HEK293 (cell line): ENCODE measurements around the gene NPEPL1.
"Not testable (repeated sequence)": the region's sequence is repeated elsewhere in the genome, so short reads cannot be mapped to it uniquely, and the experiment has no call there.

ENCODE experiments used
- CTCF ChIA-PET: fragments of 350-600 bp; formaldehyde crosslinking; extraction: SDS; loops from one replicate; lab custom pipeline; 2021; ENCODE audit warnings: antibody characterized with exemption; lab: Yijun Ruan, JAX
- POLR2A ChIA-PET: fragments of 300-600 bp; formaldehyde crosslinking; extraction: SDS; loops from one replicate; lab custom pipeline; 2020; ENCODE audit warnings: antibody characterized with exemption, inconsistent platforms; lab: Yijun Ruan, JAX
- H3K27ac ChIP-seq: fragments of 200-500 bp; sonication (Bioruptor generic); 2 replicates; pipeline ENCODE4 v1.5.1; 2014; ENCODE audit warnings: low read depth, low read length, control low read depth, inconsistent platforms; ENCODE audit errors: extremely low read depth
- H3K36me3 ChIP-seq, 2 experiments: fragments of 200-500 bp in 1 of 2; sonication (Bioruptor generic) in 1 of 2; 1 replicate in 1 of 2; 2 replicates in 1 of 2; pipeline ENCODE4 v1.5.1; 2014 to 2017; ENCODE audit warnings: inconsistent platforms in 2 of 2, low read length in 2 of 2; ENCODE audit not compliant: control insufficient read depth in 2 of 2, insufficient read depth in 1 of 2
- H3K4me1 ChIP-seq: fragments of 200-500 bp; sonication (Bioruptor generic); 2 replicates; pipeline ENCODE4 v1.5.1; 2014; ENCODE audit warnings: mild to moderate bottlenecking, low read length, inconsistent platforms; ENCODE audit not compliant: control insufficient read depth, insufficient read depth
- H3K4me3 ChIP-seq: 2 replicates; pipeline ENCODE4 v1.5.1; 2011; ENCODE audit warnings: low read depth, mild to moderate bottlenecking, control low read depth, low read length, moderate library complexity
- H3K9me3 ChIP-seq: fragments of 200-500 bp; sonication (Bioruptor generic); 2 replicates; pipeline ENCODE4 v1.5.1; 2014; ENCODE audit warnings: low read depth, low read length, inconsistent platforms; ENCODE audit not compliant: control insufficient read depth, insufficient read depth
- FEZF1 ChIP-seq: fragments of 450-650 bp; formaldehyde crosslinking; IDR thresholded peaks from 2 replicates; pipeline ENCODE4 v1.5.1; 2016; ENCODE audit warnings: missing biosample characterization, missing genetic modification characterization
- GLI2 ChIP-seq: fragments of 450-650 bp; formaldehyde crosslinking; IDR thresholded peaks from 2 replicates; pipeline ENCODE4; 2017; ENCODE audit warnings: missing biosample characterization, missing genetic modification characterization, low read depth, borderline replicate concordance
- HOXC10 ChIP-seq: sonication (generic); formaldehyde crosslinking; IDR thresholded peaks from 2 replicates; pipeline ENCODE4 v1.8.1; 2023; ENCODE audit warnings: mild to moderate bottlenecking, missing genetic modification reagents
- SCRT1 ChIP-seq: fragments of 450-650 bp; formaldehyde crosslinking; IDR thresholded peaks from 2 replicates; pipeline ENCODE4 v1.5.1; 2016; ENCODE audit warnings: missing biosample characterization, missing genetic modification characterization, borderline replicate concordance
- ZBTB17 ChIP-seq: fragments of 450-650 bp; formaldehyde crosslinking; IDR thresholded peaks from 2 replicates; pipeline ENCODE4 v1.5.1; 2016; ENCODE audit warnings: missing biosample characterization, missing genetic modification characterization
- ZBTB21 ChIP-seq: fragments of 450-650 bp; formaldehyde crosslinking; IDR thresholded peaks from 2 replicates; pipeline ENCODE4 v1.5.1; 2017; ENCODE audit warnings: missing biosample characterization, missing genetic modification characterization
- ZBTB8A ChIP-seq: fragments of 450-650 bp; formaldehyde crosslinking; IDR thresholded peaks from 2 replicates; pipeline ENCODE4 v1.5.1; 2016; ENCODE audit warnings: missing biosample characterization, missing genetic modification characterization
- ZFHX2 ChIP-seq: fragments of 450-650 bp; formaldehyde crosslinking; conservative IDR thresholded peaks from 2 replicates; pipeline ENCODE4 v1.5.1; 2016; ENCODE audit warnings: missing biosample characterization, missing genetic modification characterization
- ZNF223 ChIP-seq: fragments of 450-650 bp; formaldehyde crosslinking; IDR thresholded peaks from 2 replicates; pipeline ENCODE4 v1.5.1; 2016; ENCODE audit warnings: missing biosample characterization, missing genetic modification characterization
- ZNF292 ChIP-seq: fragments of 450-650 bp; formaldehyde crosslinking; IDR thresholded peaks from 2 replicates; pipeline ENCODE4 v1.5.1; 2016; ENCODE audit warnings: low read depth, missing biosample characterization, missing genetic modification characterization, borderline replicate concordance
- ZNF311 ChIP-seq: fragments of 450-650 bp; formaldehyde crosslinking; IDR thresholded peaks from 2 replicates; pipeline ENCODE4 v1.5.1; 2017; ENCODE audit warnings: missing biosample characterization, missing genetic modification characterization, borderline replicate concordance
- ZNF433 ChIP-seq: fragments of 450-650 bp; formaldehyde crosslinking; IDR thresholded peaks from 2 replicates; pipeline ENCODE4 v1.5.1; 2016; ENCODE audit warnings: missing biosample characterization, missing genetic modification characterization, low read depth
- ZNF555 ChIP-seq: fragments of 450-650 bp; formaldehyde crosslinking; conservative IDR thresholded peaks from 2 replicates; pipeline ENCODE4 v1.5.1; 2017; ENCODE audit warnings: missing biosample characterization, mild to moderate bottlenecking, missing genetic modification characterization, inconsistent platforms
- ZNF561 ChIP-seq: fragments of 450-650 bp; IDR thresholded peaks from 2 replicates; pipeline ENCODE4 v1.5.1; 2018; ENCODE audit warnings: missing biosample characterization, missing genetic modification characterization, borderline replicate concordance
- ZNF596 ChIP-seq: fragments of 450-650 bp; IDR thresholded peaks from 2 replicates; pipeline ENCODE4 v1.5.0; 2018; ENCODE audit warnings: missing biosample characterization, mild to moderate bottlenecking, missing genetic modification characterization, moderate library complexity
- ZNF600 ChIP-seq: fragments of 450-650 bp; formaldehyde crosslinking; IDR thresholded peaks from 2 replicates; pipeline ENCODE4 v1.5.1; 2016; ENCODE audit warnings: missing biosample characterization, missing genetic modification characterization
- ZNF776 ChIP-seq: fragments of 450-650 bp; formaldehyde crosslinking; IDR thresholded peaks from 2 replicates; pipeline ENCODE4 v1.5.0; 2017; ENCODE audit warnings: missing biosample characterization, missing genetic modification characterization, borderline replicate concordance
- ZNF785 ChIP-seq: fragments of 450-650 bp; formaldehyde crosslinking; IDR thresholded peaks from 2 replicates; pipeline ENCODE4 v1.5.1; 2016; ENCODE audit warnings: missing biosample characterization, missing genetic modification characterization
- ZNF792 ChIP-seq: fragments of 450-650 bp; formaldehyde crosslinking; IDR thresholded peaks from 2 replicates; pipeline ENCODE4 v1.5.1; 2016; ENCODE audit warnings: missing biosample characterization, missing genetic modification characterization
- ZNF843 ChIP-seq: fragments of 450-650 bp; formaldehyde crosslinking; IDR thresholded peaks from 2 replicates; pipeline ENCODE4 v1.5.1; 2016; ENCODE audit warnings: missing biosample characterization, missing genetic modification characterization
- TF ChIP-seq, protein P1 (sequence below): fragments of 450-650 bp; formaldehyde crosslinking; IDR thresholded peaks from 2 replicates; pipeline ENCODE4 v1.5.1; 2016; ENCODE audit warnings: missing biosample characterization, missing genetic modification characterization
- TF ChIP-seq, protein P2 (sequence below): fragments of 450-650 bp; formaldehyde crosslinking; IDR thresholded peaks from 2 replicates; pipeline ENCODE4 v1.5.1; 2016; ENCODE audit warnings: missing biosample characterization, missing genetic modification characterization
- TF ChIP-seq, protein P3 (sequence below): fragments of 450-650 bp; formaldehyde crosslinking; IDR thresholded peaks from 2 replicates; pipeline ENCODE4 v1.5.1; 2016; ENCODE audit warnings: missing biosample characterization, missing genetic modification characterization

Gene NPEPL1, protein sequence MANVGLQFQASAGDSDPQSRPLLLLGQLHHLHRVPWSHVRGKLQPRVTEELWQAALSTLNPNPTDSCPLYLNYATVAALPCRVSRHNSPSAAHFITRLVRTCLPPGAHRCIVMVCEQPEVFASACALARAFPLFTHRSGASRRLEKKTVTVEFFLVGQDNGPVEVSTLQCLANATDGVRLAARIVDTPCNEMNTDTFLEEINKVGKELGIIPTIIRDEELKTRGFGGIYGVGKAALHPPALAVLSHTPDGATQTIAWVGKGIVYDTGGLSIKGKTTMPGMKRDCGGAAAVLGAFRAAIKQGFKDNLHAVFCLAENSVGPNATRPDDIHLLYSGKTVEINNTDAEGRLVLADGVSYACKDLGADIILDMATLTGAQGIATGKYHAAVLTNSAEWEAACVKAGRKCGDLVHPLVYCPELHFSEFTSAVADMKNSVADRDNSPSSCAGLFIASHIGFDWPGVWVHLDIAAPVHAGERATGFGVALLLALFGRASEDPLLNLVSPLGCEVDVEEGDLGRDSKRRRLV

DNA sequence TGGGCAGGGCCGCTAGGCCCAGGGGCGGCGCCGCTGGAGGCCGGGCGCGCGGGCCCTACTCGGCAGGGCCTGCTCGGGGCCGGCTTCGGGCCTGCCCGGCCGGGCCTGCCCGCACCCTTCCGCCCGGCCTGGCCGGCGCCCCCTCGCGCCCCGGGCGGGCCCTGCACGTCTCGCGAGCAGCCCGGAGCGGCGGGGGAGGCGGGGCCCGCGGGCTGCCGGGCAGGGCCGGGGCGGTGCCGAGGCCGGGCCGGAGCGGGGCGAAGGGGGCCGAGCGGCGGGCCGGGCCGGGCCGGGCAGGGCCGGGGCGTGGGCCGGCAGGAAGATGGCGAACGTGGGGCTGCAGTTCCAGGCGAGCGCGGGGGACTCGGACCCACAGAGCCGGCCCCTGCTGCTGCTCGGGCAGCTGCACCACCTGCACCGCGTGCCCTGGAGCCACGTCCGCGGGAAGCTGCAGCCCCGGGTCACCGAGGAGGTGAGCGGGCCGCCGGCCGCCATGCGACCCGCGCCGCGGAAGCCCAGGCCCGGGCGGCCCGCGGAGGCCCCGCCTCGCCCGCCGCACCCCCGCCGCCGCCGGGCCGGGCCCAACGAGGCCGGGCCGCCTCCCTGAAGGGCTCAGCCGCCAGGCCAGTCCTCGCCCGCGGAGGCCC lies at the start of gene NPEPL1:
TSS of gene NPEPL1 (plus strand) at position 222 of the 647 bp plus-strand sequence. CDS start at position 323, 101 bp downstream.
- Histone ChIP-seq H3K4me3 (no peak within 1 kb of the TSS; the same call in 1 of the 2 replicates), H3K27ac (no peak within 1 kb of the TSS)
- POLR2A ChIA-PET = no interaction called here

DNA sequence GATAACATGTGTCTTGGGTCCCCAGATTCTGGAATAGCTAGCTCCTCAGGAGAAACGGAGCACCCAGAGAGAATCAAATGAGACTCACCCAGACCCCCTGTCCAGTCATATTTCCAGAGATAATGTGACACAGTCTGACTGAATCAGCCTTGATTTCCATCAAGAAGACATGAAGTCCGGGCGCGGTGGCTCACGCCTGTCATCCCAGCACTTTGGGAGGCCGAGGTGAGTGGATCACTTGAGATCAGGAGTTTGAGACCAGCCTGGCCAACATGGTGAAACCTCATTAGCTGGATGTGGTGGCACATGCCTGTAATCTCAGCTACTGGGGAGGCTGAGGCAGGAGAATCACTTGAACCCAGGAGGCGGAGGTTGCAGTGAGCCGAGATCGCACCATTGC lies 49.7 kb upstream of the NPEPL1 start:
- POLR2A ChIA-PET = interaction anchor here (0.7 to 1.8 kb wide), 2 partner anchors 8 to 56 kb away, joined by 6 to 7 read pairs; partner anchors contain the start of gene STX16
- H3K9me3 ChIP-seq, CTCF ChIA-PET, H3K4me3 ChIP-seq, H3K27ac ChIP-seq, H3K36me3 ChIP-seq, H3K4me1 ChIP-seq: not testable (repeated sequence)

More for the DNA sequence above, at the start of gene NPEPL1:
- no peaks in the 10 kb centered on the region for H3K4me1 ChIP-seq
- H3K36me3 ChIP-seq = peaks cover 0 to 27% of the 10 kb centered on the region in 2 experiments; a peak in 2 of 3 replicates
- no peak for TF ChIP-seq ZBTB21 (tag by site-specific recombination)
- TF ChIP-seq ZNF433 = no peak
- TF ChIP-seq ZNF223 (tag by site-specific recombination) = no peak
- TF ChIP-seq, protein P1, sequence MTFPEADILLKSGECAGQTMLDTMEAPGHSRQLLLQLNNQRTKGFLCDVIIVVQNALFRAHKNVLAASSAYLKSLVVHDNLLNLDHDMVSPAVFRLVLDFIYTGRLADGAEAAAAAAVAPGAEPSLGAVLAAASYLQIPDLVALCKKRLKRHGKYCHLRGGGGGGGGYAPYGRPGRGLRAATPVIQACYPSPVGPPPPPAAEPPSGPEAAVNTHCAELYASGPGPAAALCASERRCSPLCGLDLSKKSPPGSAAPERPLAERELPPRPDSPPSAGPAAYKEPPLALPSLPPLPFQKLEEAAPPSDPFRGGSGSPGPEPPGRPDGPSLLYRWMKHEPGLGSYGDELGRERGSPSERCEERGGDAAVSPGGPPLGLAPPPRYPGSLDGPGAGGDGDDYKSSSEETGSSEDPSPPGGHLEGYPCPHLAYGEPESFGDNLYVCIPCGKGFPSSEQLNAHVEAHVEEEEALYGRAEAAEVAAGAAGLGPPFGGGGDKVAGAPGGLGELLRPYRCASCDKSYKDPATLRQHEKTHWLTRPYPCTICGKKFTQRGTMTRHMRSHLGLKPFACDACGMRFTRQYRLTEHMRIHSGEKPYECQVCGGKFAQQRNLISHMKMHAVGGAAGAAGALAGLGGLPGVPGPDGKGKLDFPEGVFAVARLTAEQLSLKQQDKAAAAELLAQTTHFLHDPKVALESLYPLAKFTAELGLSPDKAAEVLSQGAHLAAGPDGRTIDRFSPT = no peak
- TF ChIP-seq ZNF792 (tag by site-specific recombination) = no peak
- no peak for TF ChIP-seq GLI2 (tag by site-specific recombination)
- no peak for TF ChIP-seq ZNF596 (tag by site-specific recombination)
- TF ChIP-seq, protein P2, sequence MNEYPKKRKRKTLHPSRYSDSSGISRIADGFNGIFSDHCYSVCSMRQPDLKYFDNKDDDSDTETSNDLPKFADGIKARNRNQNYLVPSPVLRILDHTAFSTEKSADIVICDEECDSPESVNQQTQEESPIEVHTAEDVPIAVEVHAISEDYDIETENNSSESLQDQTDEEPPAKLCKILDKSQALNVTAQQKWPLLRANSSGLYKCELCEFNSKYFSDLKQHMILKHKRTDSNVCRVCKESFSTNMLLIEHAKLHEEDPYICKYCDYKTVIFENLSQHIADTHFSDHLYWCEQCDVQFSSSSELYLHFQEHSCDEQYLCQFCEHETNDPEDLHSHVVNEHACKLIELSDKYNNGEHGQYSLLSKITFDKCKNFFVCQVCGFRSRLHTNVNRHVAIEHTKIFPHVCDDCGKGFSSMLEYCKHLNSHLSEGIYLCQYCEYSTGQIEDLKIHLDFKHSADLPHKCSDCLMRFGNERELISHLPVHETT (tag by site-specific recombination) = no peak
- no peak for TF ChIP-seq ZNF292
- TF ChIP-seq ZNF776 (tag by site-specific recombination) = no peak
- no peaks in the 10 kb centered on the region for H3K9me3 ChIP-seq
- CTCF ChIA-PET = no interaction called here

DNA sequence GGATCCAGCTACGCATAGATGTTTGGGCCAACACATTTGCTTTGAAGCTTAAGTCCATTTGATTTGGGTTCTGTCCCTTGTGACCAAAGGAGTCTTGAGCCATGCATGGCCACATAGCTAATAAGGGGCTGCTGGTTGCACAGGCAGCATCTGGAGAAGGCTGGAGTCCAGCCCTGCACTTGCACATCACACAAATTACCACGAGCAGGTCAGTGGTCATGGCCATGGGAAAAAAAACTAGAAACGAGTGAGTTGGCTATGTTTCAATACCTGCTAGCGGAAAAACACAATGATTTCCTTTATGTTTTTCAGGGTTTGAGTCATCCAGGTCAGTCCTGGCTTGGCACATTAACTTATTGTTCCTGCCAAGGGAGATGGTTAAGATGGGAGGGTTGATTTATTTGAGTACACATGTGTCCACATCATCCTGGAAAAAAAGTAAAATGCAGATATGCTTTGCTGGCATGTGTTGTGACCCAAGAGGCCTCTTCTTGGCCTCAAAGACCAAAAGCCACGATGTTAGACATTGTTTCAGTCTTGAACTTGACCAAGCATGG lies 47.1 kb upstream of the NPEPL1 start:
- Histone ChIP-seq H3K9me3 (no peaks in the 10 kb centered on the region), H3K4me1 (no peaks in the 10 kb centered on the region; the same call in 1 of the 2 replicates), H3K27ac (no peak overlapping the region), H3K36me3 (no peaks in the 10 kb centered on the region), H3K4me3 (no peak overlapping the region)
- ChIA-PET CTCF (interaction anchor here (0.7 kb wide), 1 partner anchor 90 kb away, joined by 5 read pairs; no protein-coding TSS in a partner anchor), POLR2A (no interaction called here)
- no peak for TF ChIP-seq ZFHX2 (tag by site-specific recombination)
- no peak for TF ChIP-seq ZNF600 (tag by site-specific recombination)
- no peak for TF ChIP-seq HOXC10 (CRISPR knock-in tag)
- TF ChIP-seq, protein P3, sequence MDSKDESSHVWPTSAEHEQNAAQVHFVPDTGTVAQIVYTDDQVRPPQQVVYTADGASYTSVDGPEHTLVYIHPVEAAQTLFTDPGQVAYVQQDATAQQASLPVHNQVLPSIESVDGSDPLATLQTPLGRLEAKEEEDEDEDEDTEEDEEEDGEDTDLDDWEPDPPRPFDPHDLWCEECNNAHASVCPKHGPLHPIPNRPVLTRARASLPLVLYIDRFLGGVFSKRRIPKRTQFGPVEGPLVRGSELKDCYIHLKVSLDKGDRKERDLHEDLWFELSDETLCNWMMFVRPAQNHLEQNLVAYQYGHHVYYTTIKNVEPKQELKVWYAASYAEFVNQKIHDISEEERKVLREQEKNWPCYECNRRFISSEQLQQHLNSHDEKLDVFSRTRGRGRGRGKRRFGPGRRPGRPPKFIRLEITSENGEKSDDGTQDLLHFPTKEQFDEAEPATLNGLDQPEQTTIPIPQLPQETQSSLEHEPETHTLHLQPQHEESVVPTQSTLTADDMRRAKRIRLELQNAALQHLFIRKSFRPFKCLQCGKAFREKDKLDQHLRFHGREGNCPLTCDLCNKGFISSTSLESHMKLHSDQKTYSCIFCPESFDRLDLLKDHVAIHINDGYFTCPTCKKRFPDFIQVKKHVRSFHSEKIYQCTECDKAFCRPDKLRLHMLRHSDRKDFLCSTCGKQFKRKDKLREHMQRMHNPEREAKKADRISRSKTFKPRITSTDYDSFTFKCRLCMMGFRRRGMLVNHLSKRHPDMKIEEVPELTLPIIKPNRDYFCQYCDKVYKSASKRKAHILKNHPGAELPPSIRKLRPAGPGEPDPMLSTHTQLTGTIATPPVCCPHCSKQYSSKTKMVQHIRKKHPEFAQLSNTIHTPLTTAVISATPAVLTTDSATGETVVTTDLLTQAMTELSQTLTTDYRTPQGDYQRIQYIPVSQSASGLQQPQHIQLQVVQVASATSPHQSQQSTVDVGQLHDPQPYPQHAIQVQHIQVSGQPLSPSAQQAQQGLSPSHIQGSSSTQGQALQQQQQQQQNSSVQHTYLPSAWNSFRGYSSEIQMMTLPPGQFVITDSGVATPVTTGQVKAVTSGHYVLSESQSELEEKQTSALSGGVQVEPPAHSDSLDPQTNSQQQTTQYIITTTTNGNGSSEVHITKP = no peak
- TF ChIP-seq ZNF843 (tag by site-specific recombination) = no peak
- TF ChIP-seq ZNF311 (tag by site-specific recombination) = no peak
- TF ChIP-seq SCRT1 = no peak
- TF ChIP-seq ZNF555 (tag by site-specific recombination) = no peak
- TF ChIP-seq ZBTB8A = no peak
- no peak for TF ChIP-seq ZNF561 (tag by site-specific recombination)
- TF ChIP-seq FEZF1 (tag by site-specific recombination) = no peak
- TF ChIP-seq ZNF785 (tag by site-specific recombination) = no peak
- TF ChIP-seq ZBTB17 (tag by site-specific recombination) = no peak
